Heart left ventricle (tissue), 13 donors: Measurements from ENCODE around the gene OSTF1.

Experiments
- CTCF ChIP-seq, 12 donors: fragments of 200-600 bp; sonication (generic) in 4 of 12; IDR thresholded peaks; one replicate each; pipeline versions ENCODE4 v1.5.0 to v1.8.0; 2018 to 2022; ENCODE audit warnings: antibody characterized with exemption in 12 of 12, mild to moderate bottlenecking in 5 of 12
- POLR2A ChIP-seq, 2 donors: fragments of 450-650 bp; IDR thresholded peaks; one replicate each; pipeline ENCODE4 v1.6.1; 2017; ENCODE audit warnings: antibody characterized with exemption in 2 of 2, mild to moderate bottlenecking in 2 of 2, moderate library complexity in 2 of 2
- donor health status: ischemic (EF 13 %, LVEDD 7.1; RV severe dilation, severe dysfunction).
- donor health status: DM: no; HTN: yes; CAD: no.
- donor health status: DM: no; HTN: no; CAD: no.
- donor health status: ischemic (EF 25% LVEDD 6.9; RV normal size, moderate dysfunction).
- donor health status: ischemic (EF 25% LVEDD 5.7; RV mildly dilated, moderate dysfunction).
- donor health status: ischemic (EF 35%, LVEDD 5.7; RV mildly dilated, moderate dysfunction).
- donor health status: nonischemic (EF 11% LVEDD 7.7; RV severe dilation, severe dysfunction).
- donor health status: DM: yes; HTN: yes; CAD: no.
- donor health status: PGD.
- donor health status: ischemic (EF 29% LVEDD 5.4; RV normal size, mild dysfunction).
- donor health status: nonischemic (EF 23%, LVEDD 6.1; RV moderate dilation, normal function).

- TF ChIP-seq CTCF (IDR thresholded peaks at IDR 0.05) (no peak), POLR2A (IDR thresholded peaks at IDR 0.05) (no peak)
Measured at GRCh38 chr9:75047506-75047905, 40.8 kb upstream of the OSTF1 start.
